Suppressor macrophage treated with lipopolysaccharide for 4 hours (primary cell): ENCODE measurements around the gene NEBL.

Experiments used
- DNase-seq: peaks from one replicate; pipeline ENCODE4 v3.0.0-alpha.2; 2020

The NEBL gene

GRCh38 chr10:20776384-20777118 lies 120.6 kb downstream of the NEBL start:
- DNase-seq: peak; percentile 39

GRCh38 chr10:20771051-20771450 lies 126.1 kb downstream of the NEBL start:
- peak; percentile 43 for DNase-seq

- DNase-seq: no peak
Observed at GRCh38 chr10:20769481-20769880, 127.6 kb downstream of the NEBL start.

- DNase-seq: no peak
Observed at GRCh38 chr10:20768843-20769242, 128.3 kb downstream of the NEBL start.

- DNase-seq: no peak
Observed at GRCh38 chr10:20767028-20767427, 130.1 kb downstream of the NEBL start.

- no peak for DNase-seq
Observed at GRCh38 chr10:20765066-20765465, 132.0 kb downstream of the NEBL start.

GRCh38 chr10:20760460-20760859 lies 136.7 kb downstream of the NEBL start:
- DNase-seq: no peak

- DNase-seq: no peak
Observed at GRCh38 chr10:20748551-20748950, 148.6 kb downstream of the NEBL start.

- no peak for DNase-seq
Observed at GRCh38 chr10:20747782-20748181, 149.3 kb downstream of the NEBL start.

GRCh38 chr10:20746856-20747255 lies 150.3 kb downstream of the NEBL start:
- DNase-seq: no peak

GRCh38 chr10:20745556-20746375 lies 151.3 kb downstream of the NEBL start:
- DNase-seq: no peak

- no peak for DNase-seq
Observed at GRCh38 chr10:20744821-20745220, 152.3 kb downstream of the NEBL start.

- no peak for DNase-seq
Observed at GRCh38 chr10:20743942-20744341, 153.2 kb downstream of the NEBL start.

- no peak for DNase-seq
Observed at GRCh38 chr10:20742737-20743541, 154.2 kb downstream of the NEBL start.

GRCh38 chr10:20740120-20740519 lies 157.0 kb downstream of the NEBL start:
- DNase-seq: no peak

GRCh38 chr10:20737107-20737506 lies 160.0 kb downstream of the NEBL start:
- no peak for DNase-seq
